ENCODE measurements around the gene CENPU.
A peak's percentile ranks its signal among the peaks of the same experiment; 100 is the strongest.
"Not testable (repeated sequence)": the region's sequence is repeated elsewhere in the genome, so short reads cannot be mapped to it uniquely, and the experiment has no call there.

CENPU gene

DNA sequence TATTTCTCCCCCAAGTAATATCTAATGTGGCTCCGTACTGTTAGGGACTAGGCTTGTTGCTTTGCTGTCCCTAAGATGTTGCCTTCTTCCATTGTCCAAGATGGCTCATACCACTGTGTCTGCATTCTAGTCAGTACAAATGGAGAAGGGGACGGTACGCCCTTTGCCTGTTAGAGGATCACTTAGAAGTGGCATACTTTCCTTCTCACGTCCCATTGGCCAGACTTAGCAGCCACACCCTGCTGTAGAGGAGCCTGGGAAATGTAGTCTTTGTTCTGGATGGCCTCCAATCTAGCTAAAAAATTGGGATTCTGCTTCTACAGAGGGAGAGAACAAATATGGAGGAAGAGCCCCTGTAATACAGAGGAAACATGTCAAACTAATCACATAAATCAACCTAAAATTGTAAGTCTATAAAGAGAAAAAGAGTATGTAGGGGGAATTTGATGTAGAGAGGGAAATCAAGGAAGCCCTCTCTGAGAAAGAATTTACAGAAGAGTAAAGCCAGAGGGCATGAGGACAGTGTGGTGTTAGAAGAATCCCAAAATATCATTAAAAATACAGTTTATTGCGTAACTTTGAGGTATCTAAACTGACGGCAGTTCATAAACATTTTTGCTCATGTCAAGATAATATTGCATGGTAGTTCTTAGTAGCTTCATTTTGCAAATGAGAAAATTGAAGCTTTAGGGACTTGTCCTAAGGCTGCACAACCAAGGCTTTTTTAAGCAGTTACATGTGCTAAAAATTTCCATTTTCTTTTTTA, 69.3 kb downstream of the CENPU start:
- no peak for DNase-seq (ENCODE audit: low read depth)

DNA sequence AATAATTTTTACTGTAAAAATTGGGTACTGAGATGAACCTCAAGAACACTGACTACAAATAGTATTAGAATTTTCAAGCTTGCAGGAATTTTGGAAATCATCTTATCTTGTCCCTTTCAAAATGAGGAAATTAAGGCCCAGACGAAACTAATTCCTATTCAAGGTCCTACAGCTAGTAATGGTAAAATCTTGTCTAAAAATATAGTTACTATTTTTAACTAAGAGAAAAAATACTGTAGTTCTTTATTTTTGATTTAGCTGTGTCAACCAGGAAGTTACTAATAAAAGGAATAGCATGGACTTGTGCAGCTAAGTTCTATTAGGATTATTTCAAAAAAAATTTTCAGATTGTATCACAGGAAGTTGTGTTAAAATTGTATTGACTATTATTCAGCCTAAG, 71.7 kb downstream of the CENPU start:
- no peak for DNase-seq (ENCODE audit: low read depth)

DNA sequence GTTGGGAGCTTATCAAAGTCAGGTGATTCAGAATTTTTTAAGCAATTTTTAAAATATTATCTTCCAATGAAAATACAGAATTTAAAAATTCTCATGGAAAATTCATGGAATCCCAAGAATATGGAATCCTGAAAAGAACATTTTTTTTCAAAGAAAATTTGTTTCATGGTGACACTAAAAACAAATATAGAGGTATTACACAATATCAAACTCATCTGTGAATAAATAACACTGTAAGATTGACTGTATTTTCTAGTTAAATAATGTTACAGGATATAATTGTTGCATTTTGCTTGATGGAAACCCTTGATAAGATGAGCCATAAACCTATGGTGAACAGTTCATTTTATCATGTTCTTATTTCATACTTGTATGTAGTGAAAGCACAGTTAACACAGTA, 72.9 kb downstream of the CENPU start:
- DNase-seq (ENCODE audit: low read depth) = no peak

DNA sequence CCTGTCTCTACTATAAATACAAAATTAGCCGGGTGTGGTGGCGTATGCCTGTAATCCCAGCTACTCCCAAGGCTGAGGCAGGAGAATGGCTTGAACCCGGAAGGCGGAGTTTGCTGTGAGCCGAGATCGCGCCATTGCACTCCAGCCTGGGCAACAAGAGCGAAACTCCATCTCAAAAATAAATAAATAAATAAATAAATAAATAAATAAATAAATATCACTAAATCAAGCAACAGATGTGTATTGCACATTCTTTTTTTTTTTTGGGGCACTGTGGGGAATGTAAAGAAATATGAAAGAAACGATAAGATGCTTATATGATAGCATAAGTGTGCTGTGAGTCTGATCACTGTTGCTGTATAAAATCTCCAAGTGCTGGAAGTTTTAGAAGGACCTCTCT, 76.1 kb downstream of the CENPU start:
- not testable (repeated sequence) for DNase-seq (ENCODE audit: low read depth)

- no peak for DNase-seq (ENCODE audit: low read depth)
Observed at GRCh38 chr4:184657144-184657543, 76.8 kb downstream of the CENPU start.

DNA sequence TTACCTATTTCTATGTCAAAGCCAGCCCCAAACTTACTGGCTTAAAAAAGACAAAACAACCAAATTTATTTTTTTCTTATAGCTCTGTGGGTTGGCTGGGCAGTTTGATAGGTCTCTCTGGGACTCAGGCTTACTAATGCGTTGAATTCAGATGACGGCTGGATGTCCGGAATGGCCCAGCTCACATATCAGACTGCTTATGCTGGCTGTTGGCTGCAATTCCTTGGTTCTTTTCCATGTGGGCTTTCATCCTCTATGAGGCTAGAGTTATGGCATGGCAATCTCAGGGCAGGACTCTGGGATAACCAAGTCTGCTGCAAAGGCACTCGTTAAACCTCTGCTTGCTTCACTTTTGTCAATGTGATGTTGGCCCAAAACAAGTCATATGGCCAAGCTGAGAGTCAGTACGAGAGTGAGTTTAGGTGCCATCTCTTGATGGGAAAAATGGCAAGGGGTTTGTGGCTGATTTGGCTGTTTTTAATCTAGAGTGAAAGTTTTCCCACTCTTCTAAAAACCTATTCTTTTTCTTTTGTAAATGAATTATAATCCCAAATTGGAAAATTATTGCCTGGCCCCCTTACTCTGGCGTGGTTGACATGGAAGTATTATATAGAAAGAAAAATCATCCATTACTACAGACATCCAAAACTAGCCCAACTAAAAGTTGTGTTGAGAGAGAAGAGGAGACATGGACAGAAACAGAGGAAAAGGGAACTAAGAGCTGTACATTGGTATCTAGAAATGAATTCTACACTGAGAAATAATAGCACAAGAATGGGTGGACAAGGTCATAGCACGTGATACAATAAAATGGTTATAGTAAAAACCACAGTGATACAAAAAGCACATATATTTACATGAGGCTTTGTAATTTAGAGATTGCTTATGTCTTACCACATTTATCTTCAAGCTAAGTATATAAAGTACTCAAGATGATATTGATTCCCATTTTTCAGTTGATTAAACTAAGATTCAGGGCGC, 77.7 kb downstream of the CENPU start:
- DNase-seq (ENCODE audit: low read depth) = no peak

- no peak for DNase-seq (ENCODE audit: low read depth)
Observed at GRCh38 chr4:184653650-184654049, 80.2 kb downstream of the CENPU start.

- DNase-seq (ENCODE audit: low read depth) = not testable (repeated sequence)
Observed at GRCh38 chr4:184652681-184653080, 81.2 kb downstream of the CENPU start.

- DNase-seq (ENCODE audit: low read depth) = no peak
Observed at GRCh38 chr4:184651899-184652298, 82.0 kb downstream of the CENPU start.

- DNase-seq (ENCODE audit: low read depth) = no peak
Observed at GRCh38 chr4:184649971-184650855, 83.7 kb downstream of the CENPU start.

GRCh38 chr4:184649026-184649970, 84.6 kb downstream of the CENPU start, which contains the start of the genes CASP3 and PRIMPOL:
CASP3 (minus strand) TSS chr4:184649447; CDS start chr4:184638453, 10,994 bp downstream.
PRIMPOL (plus strand) TSS chr4:184649738; CDS start chr4:184657141, 7,403 bp downstream.
- peak; percentile 89 for DNase-seq (ENCODE audit: low read depth)

DNA sequence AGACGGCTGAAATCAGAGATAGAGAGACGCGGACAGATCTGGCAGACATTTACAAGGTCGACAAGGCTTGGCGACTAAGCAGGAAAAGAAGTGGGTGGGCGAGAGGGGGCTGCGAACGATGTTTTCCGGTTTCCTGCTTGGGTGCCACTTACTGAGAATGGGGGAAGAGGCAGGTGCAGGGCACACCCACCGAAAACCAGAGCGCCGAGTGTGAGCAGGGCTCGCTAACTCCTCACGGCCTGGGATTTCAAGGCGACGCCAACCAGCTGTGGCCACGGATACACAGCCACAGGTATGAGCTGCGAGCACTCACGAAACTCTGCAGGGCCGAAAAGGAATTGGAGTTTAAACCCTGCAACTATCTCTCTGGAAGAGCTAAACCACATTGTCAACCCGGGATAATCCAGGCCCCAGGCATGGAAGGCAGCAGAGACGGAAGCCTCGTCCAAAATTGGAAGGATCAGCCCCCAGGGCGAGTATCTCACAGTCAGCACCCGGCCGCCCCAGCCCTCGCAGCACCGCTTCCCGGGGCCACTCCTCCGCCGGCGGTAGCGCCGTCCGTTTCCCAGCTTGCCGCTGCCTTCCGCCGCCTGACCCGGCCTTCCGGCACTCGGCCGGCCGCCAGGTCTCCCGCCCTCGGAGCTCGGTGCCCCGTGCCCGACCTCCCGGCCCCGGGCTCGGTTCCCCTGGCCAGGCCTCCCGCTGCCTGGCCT, 85.4 kb downstream of the CENPU start:
- peak; percentile 32 for DNase-seq (ENCODE audit: low read depth)

GRCh38 chr4:184648054-184648312, 85.9 kb downstream of the CENPU start:
- DNase-seq (ENCODE audit: low read depth) = no peak

DNA sequence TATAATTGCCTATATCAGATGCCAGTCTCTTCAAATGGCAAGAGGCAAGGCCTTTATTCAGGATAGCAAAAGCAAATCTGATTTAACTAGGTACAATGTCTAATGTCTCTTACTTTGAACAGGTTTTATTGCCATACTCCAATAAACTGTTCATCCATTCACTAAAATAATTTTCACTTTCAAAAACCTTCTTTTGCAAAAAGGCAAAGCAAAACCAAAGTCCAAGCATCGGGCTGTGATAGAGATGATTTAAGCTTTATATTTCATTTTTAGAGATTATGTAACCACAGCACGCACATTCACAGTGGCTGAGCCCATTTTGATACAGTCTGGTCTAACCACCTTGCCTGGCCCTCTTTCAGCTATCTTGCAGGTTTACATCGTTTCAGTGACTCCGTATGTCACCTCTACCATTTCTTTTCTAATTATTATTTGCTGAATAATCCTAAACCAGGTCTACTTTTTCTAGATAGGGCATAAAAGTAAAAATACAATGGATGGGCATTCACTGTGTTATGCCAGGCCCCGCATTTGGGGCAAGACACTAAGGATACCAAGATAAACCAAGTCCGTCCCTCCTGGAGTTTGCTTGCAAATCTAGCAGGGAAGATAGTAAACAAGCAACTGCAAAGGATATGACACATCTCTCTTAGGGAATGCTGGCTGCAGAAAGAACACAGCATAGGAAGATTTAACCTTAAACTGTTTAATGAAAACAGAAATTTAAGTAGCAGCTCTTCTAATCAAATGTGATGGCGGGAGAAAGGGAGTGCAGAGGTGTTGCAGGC, 86.4 kb downstream of the CENPU start:
- DNase-seq (ENCODE audit: low read depth) = no peak

DNA sequence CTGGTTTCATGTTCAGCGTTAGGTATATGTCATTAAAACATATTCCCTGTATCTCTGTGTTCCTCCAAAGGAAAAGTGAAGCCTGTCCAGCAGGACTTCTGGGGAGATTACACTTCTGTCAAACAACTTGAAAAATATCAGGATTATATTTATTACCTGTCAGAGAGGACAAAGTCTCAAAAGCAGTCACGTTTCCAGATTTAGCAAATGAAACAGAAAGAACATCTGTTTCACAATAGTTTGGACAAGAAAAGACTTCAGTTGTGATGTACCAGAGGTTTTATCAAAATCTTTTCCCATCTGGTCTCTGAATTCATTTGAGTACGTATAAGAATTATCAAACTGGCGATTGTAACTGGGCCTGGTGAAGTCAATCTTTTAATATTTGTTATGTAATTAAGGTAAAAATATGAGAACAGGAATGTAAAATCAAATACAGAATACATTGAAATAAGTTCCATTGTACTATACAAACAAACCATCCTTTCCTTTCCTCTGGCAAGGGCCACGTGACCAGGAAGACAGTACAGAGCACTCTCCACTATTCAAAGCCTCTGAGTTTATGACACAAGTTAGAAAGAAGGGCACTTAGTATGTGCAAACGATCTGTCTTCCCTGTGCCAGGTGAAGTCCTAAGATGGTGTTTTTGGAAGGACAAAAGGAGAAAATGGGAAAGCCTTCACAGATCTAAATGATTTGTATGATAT, 87.8 kb downstream of the CENPU start:
- DNase-seq (ENCODE audit: low read depth) = no peak

DNA sequence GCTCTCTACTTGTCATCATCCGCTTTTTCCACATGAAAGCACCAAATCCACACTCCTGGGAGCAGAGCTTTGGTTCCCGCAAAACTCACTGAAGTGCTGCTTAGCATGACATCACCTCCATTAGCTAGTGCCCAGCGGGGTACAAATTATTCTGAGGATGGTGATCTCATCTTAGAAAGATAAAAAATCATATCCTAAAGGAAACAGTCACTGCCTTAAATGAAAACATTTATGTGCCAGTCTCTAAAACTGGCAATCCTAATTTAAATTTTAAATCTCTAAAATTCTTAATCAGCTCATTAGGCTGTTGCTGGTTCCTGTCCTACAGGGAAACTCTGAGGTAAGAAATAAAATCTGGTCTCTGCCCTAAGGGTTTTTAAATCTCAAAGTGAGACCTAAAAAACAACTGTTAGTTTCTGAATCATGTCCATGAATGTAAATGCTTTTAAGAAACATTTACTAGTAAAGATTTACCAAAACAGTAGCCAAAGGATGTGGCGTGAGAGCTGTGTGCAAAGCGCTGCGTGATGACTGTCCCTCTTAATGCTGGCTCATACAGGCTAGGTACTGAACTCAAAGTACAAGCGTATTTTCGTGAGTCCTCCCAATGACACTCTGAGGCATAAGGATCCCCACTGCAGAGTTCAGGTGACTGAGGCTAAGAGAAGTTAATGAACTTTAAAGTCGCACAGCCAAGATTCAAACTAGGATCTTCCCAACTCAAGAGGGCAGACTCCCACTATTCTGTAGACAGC, 89.2 kb downstream of the CENPU start:
- no peak for DNase-seq (ENCODE audit: low read depth)

All from T follicular helper cell (primary cell).